DND-41 (cell line): ENCODE results near the gene LRRFIP2.

Experiments
- ATAC-seq: fragments of 200-7000 bp; cut with Tn5 transposase; 3 replicates; pipeline ENCODE4 v1.9.1; 2021; ENCODE audit warnings: low read depth; ENCODE audit not compliant: insufficient read depth
- DNase-seq: peaks from one replicate; pipeline ENCODE4 v3.0.0-alpha.2; 2020
- H2AFZ ChIP-seq: 2 replicates; pipeline ENCODE4 v1.6.0; 2012; ENCODE audit warnings: low read depth, low read length
- H3K27ac ChIP-seq: 2 replicates; pipeline ENCODE4 v1.5.1; 2012; ENCODE audit warnings: low read length, inconsistent platforms
- H3K27me3 ChIP-seq: fragments of 200-600 bp; sonication (generic); 2 replicates; pipeline ENCODE4 v1.6.0; 2012; ENCODE audit warnings: low read length, mild to moderate bottlenecking, inconsistent platforms; ENCODE audit not compliant: insufficient read depth, poor library complexity
- H3K36me3 ChIP-seq: 2 replicates; pipeline ENCODE4 v1.5.1; 2012; ENCODE audit warnings: low read length, inconsistent platforms; ENCODE audit not compliant: insufficient read depth
- H3K4me1 ChIP-seq: 2 replicates; pipeline ENCODE4 v1.5.1; 2012; ENCODE audit warnings: mild to moderate bottlenecking, low read length; ENCODE audit not compliant: insufficient read depth
- H3K4me2 ChIP-seq: 2 replicates; pipeline ENCODE4 v1.6.0; 2012; ENCODE audit warnings: mild to moderate bottlenecking, moderate library complexity, low read length, inconsistent platforms; ENCODE audit not compliant: insufficient read depth
- H3K4me3 ChIP-seq, 2 experiments: fragments of 200-600 bp in 1 of 2; shearing (Covaris generic) in 1 of 2; 2 replicates each; pipeline ENCODE4 v1.5.1; 2012 to 2016; ENCODE audit warnings: inconsistent platforms in 2 of 2, low read length in 2 of 2, mild to moderate bottlenecking in 2 of 2, low read depth in 1 of 2, moderate library complexity in 1 of 2
- H3K79me2 ChIP-seq: 2 replicates; pipeline ENCODE4 v1.6.0; 2012; ENCODE audit warnings: low read length, inconsistent platforms; ENCODE audit not compliant: insufficient read depth
- H3K9ac ChIP-seq: 2 replicates; pipeline ENCODE4 v1.6.0; 2012; ENCODE audit warnings: low read depth, mild to moderate bottlenecking, inconsistent platforms, low read length, moderate library complexity
- H3K9me3 ChIP-seq: 2 replicates; pipeline ENCODE4 v1.5.1; 2012; ENCODE audit warnings: low read length, moderate library complexity, mild to moderate bottlenecking, inconsistent platforms; ENCODE audit not compliant: insufficient read depth, severe bottlenecking
- H4K20me1 ChIP-seq: 2 replicates; pipeline ENCODE4 v1.6.0; 2012; ENCODE audit warnings: low read length; ENCODE audit not compliant: insufficient read depth
- EZH2 ChIP-seq: IDR thresholded peaks from 3 replicates; pipeline ENCODE4 v1.6.1; 2012; ENCODE audit warnings: borderline replicate concordance, low read depth, mild to moderate bottlenecking, moderate library complexity, low read length, inconsistent platforms; ENCODE audit not compliant: severe bottlenecking
- TF ChIP-seq, protein P1 (sequence below): IDR thresholded peaks from 2 replicates; pipeline ENCODE4 v1.5.1; 2012; ENCODE audit warnings: borderline replicate concordance, low read length, moderate library complexity, mild to moderate bottlenecking; ENCODE audit not compliant: poor library complexity, severe bottlenecking; ENCODE audit errors: extremely low read depth

The LRRFIP2 gene

DNA sequence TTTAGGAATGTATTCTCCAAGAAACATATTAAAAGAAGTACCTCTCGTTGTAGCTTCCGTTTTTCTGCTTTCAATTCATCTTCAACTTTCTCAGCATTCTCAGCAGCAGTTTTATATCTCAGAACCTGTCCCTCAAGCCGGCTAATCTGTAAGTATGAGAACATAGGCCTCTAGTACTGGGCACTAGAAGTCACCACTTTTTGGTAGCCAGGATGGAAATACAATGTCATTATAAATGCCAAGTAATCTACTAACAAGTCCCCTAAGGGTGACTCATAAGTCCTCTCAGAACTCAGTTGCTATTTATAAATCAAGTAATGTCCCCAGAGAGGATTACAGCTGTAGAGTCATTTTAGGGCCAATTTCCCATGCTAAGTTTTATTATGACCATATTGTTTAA, 120.0 kb downstream of the LRRFIP2 start:
- no peak overlapping the region for H3K4me3 ChIP-seq
- H3K9ac ChIP-seq: no peak overlapping the region
- no peaks in the 10 kb centered on the region for H3K4me1 ChIP-seq
- no peak overlapping the region for H3K27ac ChIP-seq
- no peak for DNase-seq
- no peaks in the 10 kb centered on the region for H3K79me2 ChIP-seq
- TF ChIP-seq, protein P1, sequence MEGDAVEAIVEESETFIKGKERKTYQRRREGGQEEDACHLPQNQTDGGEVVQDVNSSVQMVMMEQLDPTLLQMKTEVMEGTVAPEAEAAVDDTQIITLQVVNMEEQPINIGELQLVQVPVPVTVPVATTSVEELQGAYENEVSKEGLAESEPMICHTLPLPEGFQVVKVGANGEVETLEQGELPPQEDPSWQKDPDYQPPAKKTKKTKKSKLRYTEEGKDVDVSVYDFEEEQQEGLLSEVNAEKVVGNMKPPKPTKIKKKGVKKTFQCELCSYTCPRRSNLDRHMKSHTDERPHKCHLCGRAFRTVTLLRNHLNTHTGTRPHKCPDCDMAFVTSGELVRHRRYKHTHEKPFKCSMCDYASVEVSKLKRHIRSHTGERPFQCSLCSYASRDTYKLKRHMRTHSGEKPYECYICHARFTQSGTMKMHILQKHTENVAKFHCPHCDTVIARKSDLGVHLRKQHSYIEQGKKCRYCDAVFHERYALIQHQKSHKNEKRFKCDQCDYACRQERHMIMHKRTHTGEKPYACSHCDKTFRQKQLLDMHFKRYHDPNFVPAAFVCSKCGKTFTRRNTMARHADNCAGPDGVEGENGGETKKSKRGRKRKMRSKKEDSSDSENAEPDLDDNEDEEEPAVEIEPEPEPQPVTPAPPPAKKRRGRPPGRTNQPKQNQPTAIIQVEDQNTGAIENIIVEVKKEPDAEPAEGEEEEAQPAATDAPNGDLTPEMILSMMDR: no peak
- no peak for TF ChIP-seq EZH2
- H4K20me1 ChIP-seq: no peaks in the 10 kb centered on the region
- peaks cover 90% of the 10 kb centered on the region for H3K36me3 ChIP-seq
- H3K9me3 ChIP-seq: no peaks in the 10 kb centered on the region
- H3K4me2 ChIP-seq: no peak overlapping the region
- H3K27me3 ChIP-seq: no peaks in the 10 kb centered on the region
- no peak overlapping the region for H2AFZ ChIP-seq
- ATAC-seq: no peak

DNA sequence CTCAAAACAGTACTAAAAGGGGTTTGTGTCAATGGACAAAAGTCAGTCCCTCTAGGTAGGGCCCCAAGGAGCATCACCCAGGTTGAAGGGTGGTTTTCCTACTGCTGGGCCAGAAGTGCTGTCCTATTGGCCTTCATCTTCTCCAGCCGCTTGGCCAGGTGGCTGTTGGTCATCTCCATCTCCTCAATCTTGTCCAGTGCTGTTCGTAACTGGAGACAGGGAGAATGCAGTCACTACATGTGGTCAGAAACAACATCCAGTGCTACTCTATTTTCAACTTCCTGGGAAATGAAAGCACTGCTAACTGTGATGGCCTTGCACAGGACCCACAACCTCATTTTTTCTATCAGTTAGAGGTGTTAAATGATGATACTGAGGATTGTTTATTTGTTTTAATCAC, 120.6 kb downstream of the LRRFIP2 start:
- Histone ChIP-seq H3K4me2 (no peak overlapping the region), H3K27ac (no peak overlapping the region), H3K36me3 (peaks cover 92% of the 10 kb centered on the region)

DNA sequence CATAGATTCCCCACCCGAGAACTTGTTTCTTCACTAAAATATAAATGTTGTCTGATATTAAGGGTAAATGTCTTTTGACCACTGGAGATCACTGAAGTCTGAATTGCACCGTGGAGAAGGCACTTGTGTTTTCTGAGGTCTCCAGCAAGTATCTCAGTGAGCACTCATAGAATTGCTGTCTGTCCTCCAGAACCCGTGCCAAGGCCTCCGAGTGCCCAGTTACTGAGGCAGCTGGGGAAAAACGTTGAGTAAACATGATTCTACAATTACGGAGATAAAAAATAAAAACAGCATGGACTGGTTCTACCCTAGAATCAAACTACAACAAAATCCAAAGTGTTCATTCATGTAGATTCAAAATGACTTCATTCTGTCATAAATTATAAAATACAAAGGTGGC, 121.0 kb downstream of the LRRFIP2 start:
- ATAC-seq (no peak), DNase-seq (no peak)
- H3K4me2 ChIP-seq: no peak overlapping the region
- TF ChIP-seq EZH2: no peak
- TF ChIP-seq, protein P1: no peak
- H2AFZ ChIP-seq: no peak overlapping the region
- H3K27ac ChIP-seq: no peak overlapping the region
- no peak overlapping the region for H3K4me3 ChIP-seq
- no peak overlapping the region for H3K9ac ChIP-seq
- no peaks in the 10 kb centered on the region for H4K20me1 ChIP-seq
- H3K27me3 ChIP-seq: no peaks in the 10 kb centered on the region
- no peaks in the 10 kb centered on the region for H3K79me2 ChIP-seq
- H3K4me1 ChIP-seq: no peaks in the 10 kb centered on the region
- H3K9me3 ChIP-seq: no peaks in the 10 kb centered on the region
- peaks cover 93% of the 10 kb centered on the region for H3K36me3 ChIP-seq

More for the DNA sequence above, 120.6 kb downstream of the LRRFIP2 start:
- no peak overlapping the region for H2AFZ ChIP-seq
- DNase-seq (no peak), ATAC-seq (no peak)
- H3K79me2 ChIP-seq: no peaks in the 10 kb centered on the region
- no peaks in the 10 kb centered on the region for H3K9me3 ChIP-seq
- H3K4me1 ChIP-seq: no peaks in the 10 kb centered on the region
- no peaks in the 10 kb centered on the region for H4K20me1 ChIP-seq
- H3K27me3 ChIP-seq: no peaks in the 10 kb centered on the region
- no peak overlapping the region for H3K4me3 ChIP-seq
- no peak for TF ChIP-seq EZH2
- TF ChIP-seq, protein P1: no peak
- H3K9ac ChIP-seq: no peak overlapping the region

DNA sequence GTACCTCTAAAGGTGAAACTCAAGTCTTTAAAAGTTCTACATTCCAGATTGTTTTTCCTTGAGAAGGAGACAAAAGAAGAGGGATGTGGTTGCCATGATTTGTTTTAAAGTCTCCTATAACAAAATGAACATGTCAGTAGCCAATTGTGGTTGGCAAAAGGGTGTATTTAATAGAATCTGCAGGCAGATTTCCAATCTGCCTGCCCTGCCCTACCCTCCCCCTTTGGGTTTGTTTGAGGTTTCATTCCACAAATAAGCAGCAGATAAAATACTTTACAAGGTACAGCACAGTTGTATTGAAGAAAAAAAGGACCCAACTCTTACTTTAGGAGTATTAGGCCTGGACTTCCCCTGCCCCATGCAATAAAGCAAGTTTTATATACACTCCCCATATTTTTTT, 121.5 kb downstream of the LRRFIP2 start:
- Histone ChIP-seq H3K9ac (no peak overlapping the region), H3K79me2 (no peaks in the 10 kb centered on the region), H2AFZ (no peak overlapping the region), H3K4me2 (no peak overlapping the region), H3K4me1 (no peaks in the 10 kb centered on the region), H3K27me3 (no peaks in the 10 kb centered on the region), H3K36me3 (peaks cover 93% of the 10 kb centered on the region), H3K4me3 (no peak overlapping the region), H4K20me1 (no peaks in the 10 kb centered on the region), H3K9me3 (no peaks in the 10 kb centered on the region), H3K27ac (no peak overlapping the region)
- DNase-seq: no peak
- no peak for ATAC-seq
- TF ChIP-seq EZH2: no peak
- TF ChIP-seq, protein P1: no peak
